Uterus (tissue), 2 donors: ENCODE results near the gene TBC1D1.

Experiments
- CTCF ChIP-seq, 4 experiments: fragments of 200-600 bp in 2 of 4; fragments of 450-650 bp in 2 of 4; sonication (generic) in 2 of 4; IDR thresholded peaks; one replicate each; pipeline ENCODE4 v1.5.1; 2016 to 2019; ENCODE audit warnings: antibody characterized with exemption in 4 of 4, mild to moderate bottlenecking in 2 of 4, moderate library complexity in 1 of 4
- POLR2A ChIP-seq, 2 donors: fragments of 450-650 bp; IDR thresholded peaks; one replicate each; pipeline ENCODE4 v1.6.1; 2016; ENCODE audit warnings: antibody characterized with exemption in 2 of 2, mild to moderate bottlenecking in 1 of 2, moderate library complexity in 1 of 2

DNA sequence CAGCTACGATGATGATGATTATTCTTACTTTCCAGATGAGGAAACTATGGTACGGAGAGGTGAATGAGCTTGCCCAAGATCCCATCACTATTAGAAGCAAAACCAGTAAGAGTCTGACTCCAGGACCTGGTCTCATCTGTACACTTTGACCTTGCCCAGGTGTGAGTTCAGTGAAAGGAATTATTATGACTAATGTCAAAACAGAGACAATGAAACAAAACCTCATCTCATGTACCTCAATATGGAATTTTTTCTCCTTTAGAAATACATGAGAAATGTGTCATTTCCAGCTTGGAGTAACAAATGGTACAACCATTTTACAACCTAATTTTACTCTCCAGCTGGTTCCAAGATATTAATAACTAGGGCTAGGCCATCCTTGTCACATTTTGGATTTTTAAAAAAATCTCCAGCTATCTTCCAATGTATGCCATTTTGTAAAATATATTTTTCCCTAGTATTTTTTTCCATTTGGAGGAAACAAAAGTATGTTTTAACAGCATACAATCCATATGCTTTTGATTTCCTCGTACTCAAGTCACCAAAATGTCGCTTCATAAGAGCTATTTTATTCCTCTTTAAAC is 283.1 kb downstream of the TBC1D1 start:
- no peak for TF ChIP-seq CTCF (IDR thresholded peaks at IDR 0.05)
- TF ChIP-seq POLR2A (IDR thresholded peaks at IDR 0.05) = no peak
